GM12878 (cell line): ENCODE results near the gene MAD1L1. TPM values are rescaled to one million over a fixed set of nuclear protein-coding genes. Genes with fewer than 3 reads are reported as not detected.

ENCODE experiments used
- GATAD2B ChIP-seq: fragments of 450-650 bp; conservative IDR thresholded peaks from 2 replicates; pipeline ENCODE4 v1.6.1; 2017; ENCODE audit warnings: low read depth, mild to moderate bottlenecking, moderate library complexity
- NFIC ChIP-seq: IDR thresholded peaks from 2 replicates; pipeline ENCODE4 v1.6.1; 2012; ENCODE audit warnings: low read depth, mild to moderate bottlenecking, inconsistent platforms, low read length, moderate library complexity
- polyA plus RNA-seq, 11 experiments: library from polyadenylated mRNA; depleted of rRNA in 4 of 11; unstranded in 6 of 11; stranded (reverse) in 5 of 11; fragments of >200 nt; fragmentation: Nextera tagmentation in 4 of 11; fragmentation: Illumina TruSeq in 1 of 11; extraction: Ambion mirVana in 4 of 11; extraction: Trizol in 1 of 11; gene quantifications; 1 replicate in 1 of 11; 2 replicates in 10 of 11; pipeline versions ENCODE4 v1.2.1 to v1.2.3, GENCODE V29; 2011 to 2016; ENCODE audit warnings: inconsistent platforms in 2 of 11, missing spikeins in 2 of 11, low read depth in 1 of 11
- total RNA-seq, 4 experiments: library from RNA; depleted of rRNA in 3 of 4; stranded (reverse); fragments of >200 nt in 3 of 4; fragmentation: Illumina TruSeq in 1 of 4; extraction: Trizol in 1 of 4; gene quantifications; 2 replicates each; pipeline versions ENCODE4 v1.2.1 to v1.2.3, GENCODE V29; 2013 to 2021
- TF ChIP-seq, protein P1 (sequence below): fragments of 450-650 bp; IDR thresholded peaks from 2 replicates; pipeline ENCODE4 v1.6.1; 2017; ENCODE audit warnings: mild to moderate bottlenecking, moderate library complexity
- TF ChIP-seq, protein P2 (sequence below): IDR thresholded peaks from 2 replicates; pipeline ENCODE4 v1.6.1; 2011; ENCODE audit warnings: borderline replicate concordance, low read depth, mild to moderate bottlenecking, moderate library complexity, low read length; ENCODE audit not compliant: insufficient read depth, poor library complexity, severe bottlenecking
- TF ChIP-seq, protein P3 (sequence below): fragments of 450-650 bp; IDR thresholded peaks from 2 replicates; pipeline ENCODE4 v1.6.1; 2017; ENCODE audit warnings: antibody characterized with exemption, mild to moderate bottlenecking, moderate library complexity

The MAD1L1 gene
- total and polyA plus RNA-seq, 10 of the 15 experiments (the other 5 are each of a cell fraction or from before 2014, with no cell fraction given): 2.2 to 76.8 (median 38.3) TPM

DNA sequence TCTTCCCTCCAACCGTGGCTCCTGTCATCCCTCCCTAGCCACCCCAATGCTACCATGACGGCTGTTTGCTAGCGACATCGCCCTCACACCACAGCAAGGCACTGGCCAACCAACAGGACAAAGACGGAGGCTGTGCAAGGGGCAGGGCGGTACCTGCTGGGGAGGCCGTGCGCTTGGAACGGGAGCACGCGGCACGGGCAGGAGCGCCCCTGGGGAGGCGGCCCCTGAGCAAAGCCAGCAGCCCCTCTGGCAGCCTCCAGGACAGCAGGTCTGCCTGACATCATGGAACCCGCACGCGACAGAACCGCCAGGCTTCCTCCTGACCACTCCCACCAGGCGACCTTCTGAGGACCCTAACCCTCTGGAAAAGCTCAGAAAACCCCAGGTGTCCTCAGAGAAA is 12.7 kb downstream of the MAD1L1 start (continued):
- TF ChIP-seq, protein P1, sequence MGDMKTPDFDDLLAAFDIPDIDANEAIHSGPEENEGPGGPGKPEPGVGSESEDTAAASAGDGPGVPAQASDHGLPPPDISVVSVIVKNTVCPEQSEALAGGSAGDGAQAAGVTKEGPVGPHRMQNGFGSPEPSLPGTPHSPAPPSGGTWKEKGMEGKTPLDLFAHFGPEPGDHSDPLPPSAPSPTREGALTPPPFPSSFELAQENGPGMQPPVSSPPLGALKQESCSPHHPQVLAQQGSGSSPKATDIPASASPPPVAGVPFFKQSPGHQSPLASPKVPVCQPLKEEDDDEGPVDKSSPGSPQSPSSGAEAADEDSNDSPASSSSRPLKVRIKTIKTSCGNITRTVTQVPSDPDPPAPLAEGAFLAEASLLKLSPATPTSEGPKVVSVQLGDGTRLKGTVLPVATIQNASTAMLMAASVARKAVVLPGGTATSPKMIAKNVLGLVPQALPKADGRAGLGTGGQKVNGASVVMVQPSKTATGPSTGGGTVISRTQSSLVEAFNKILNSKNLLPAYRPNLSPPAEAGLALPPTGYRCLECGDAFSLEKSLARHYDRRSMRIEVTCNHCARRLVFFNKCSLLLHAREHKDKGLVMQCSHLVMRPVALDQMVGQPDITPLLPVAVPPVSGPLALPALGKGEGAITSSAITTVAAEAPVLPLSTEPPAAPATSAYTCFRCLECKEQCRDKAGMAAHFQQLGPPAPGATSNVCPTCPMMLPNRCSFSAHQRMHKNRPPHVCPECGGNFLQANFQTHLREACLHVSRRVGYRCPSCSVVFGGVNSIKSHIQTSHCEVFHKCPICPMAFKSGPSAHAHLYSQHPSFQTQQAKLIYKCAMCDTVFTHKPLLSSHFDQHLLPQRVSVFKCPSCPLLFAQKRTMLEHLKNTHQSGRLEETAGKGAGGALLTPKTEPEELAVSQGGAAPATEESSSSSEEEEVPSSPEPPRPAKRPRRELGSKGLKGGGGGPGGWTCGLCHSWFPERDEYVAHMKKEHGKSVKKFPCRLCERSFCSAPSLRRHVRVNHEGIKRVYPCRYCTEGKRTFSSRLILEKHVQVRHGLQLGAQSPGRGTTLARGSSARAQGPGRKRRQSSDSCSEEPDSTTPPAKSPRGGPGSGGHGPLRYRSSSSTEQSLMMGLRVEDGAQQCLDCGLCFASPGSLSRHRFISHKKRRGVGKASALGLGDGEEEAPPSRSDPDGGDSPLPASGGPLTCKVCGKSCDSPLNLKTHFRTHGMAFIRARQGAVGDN: no peak
- TF ChIP-seq, protein P2, sequence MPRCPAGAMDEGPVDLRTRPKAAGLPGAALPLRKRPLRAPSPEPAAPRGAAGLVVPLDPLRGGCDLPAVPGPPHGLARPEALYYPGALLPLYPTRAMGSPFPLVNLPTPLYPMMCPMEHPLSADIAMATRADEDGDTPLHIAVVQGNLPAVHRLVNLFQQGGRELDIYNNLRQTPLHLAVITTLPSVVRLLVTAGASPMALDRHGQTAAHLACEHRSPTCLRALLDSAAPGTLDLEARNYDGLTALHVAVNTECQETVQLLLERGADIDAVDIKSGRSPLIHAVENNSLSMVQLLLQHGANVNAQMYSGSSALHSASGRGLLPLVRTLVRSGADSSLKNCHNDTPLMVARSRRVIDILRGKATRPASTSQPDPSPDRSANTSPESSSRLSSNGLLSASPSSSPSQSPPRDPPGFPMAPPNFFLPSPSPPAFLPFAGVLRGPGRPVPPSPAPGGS: no peak
- TF ChIP-seq NFIC (no peak), GATAD2B (no peak)
- TF ChIP-seq, protein P3, sequence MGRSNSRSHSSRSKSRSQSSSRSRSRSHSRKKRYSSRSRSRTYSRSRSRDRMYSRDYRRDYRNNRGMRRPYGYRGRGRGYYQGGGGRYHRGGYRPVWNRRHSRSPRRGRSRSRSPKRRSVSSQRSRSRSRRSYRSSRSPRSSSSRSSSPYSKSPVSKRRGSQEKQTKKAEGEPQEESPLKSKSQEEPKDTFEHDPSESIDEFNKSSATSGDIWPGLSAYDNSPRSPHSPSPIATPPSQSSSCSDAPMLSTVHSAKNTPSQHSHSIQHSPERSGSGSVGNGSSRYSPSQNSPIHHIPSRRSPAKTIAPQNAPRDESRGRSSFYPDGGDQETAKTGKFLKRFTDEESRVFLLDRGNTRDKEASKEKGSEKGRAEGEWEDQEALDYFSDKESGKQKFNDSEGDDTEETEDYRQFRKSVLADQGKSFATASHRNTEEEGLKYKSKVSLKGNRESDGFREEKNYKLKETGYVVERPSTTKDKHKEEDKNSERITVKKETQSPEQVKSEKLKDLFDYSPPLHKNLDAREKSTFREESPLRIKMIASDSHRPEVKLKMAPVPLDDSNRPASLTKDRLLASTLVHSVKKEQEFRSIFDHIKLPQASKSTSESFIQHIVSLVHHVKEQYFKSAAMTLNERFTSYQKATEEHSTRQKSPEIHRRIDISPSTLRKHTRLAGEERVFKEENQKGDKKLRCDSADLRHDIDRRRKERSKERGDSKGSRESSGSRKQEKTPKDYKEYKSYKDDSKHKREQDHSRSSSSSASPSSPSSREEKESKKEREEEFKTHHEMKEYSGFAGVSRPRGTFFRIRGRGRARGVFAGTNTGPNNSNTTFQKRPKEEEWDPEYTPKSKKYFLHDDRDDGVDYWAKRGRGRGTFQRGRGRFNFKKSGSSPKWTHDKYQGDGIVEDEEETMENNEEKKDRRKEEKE: no peak
